Sigmoid colon (tissue), 7 donors: ENCODE measurements around the gene P4HA1. TPM values are rescaled to one million over a fixed set of nuclear protein-coding genes. Genes with fewer than 3 reads are reported as not detected.
"Not testable (repeated sequence)": the region's sequence is repeated elsewhere in the genome, so short reads cannot be mapped to it uniquely, and the experiment has no call there.

Experiments used
- DNase-seq: peaks from one replicate; pipeline ENCODE4 v3.0.0-alpha.2; 2019
- H3K27ac ChIP-seq, 4 donors: fragments of 200-600 bp; sonication (generic); one replicate each; pipeline ENCODE4 v1.5.1; 2016 to 2019; ENCODE audit warnings: mild to moderate bottlenecking in 1 of 4
- H3K27me3 ChIP-seq, 3 donors: fragments of 200-600 bp; sonication (generic); one replicate each; pipeline ENCODE4 v1.5.1; 2019; ENCODE audit warnings: mild to moderate bottlenecking in 1 of 3
- H3K36me3 ChIP-seq, 4 donors: fragments of 200-600 bp; sonication (generic); one replicate each; pipeline ENCODE4 v1.5.1; 2016 to 2019
- H3K4me1 ChIP-seq, 4 donors: fragments of 200-600 bp; sonication (generic); one replicate each; pipeline ENCODE4 v1.5.1; 2017 to 2019
- H3K4me3 ChIP-seq, 4 donors: fragments of 200-600 bp; sonication (generic); one replicate each; pipeline ENCODE4 v1.5.1; 2017 to 2019; ENCODE audit warnings: mild to moderate bottlenecking in 2 of 4, moderate library complexity in 1 of 4
- H3K9me3 ChIP-seq, 4 donors: fragments of 200-600 bp in 3 of 4; sonication (generic) in 3 of 4; one replicate each; pipeline versions ENCODE4 v1.5.1 to v1.6.1; 2013 to 2019
- CTCF ChIP-seq, 4 experiments: fragments of 450-650 bp in 3 of 4; fragments of 200-600 bp in 1 of 4; IDR thresholded peaks; one replicate each; pipeline ENCODE4 v1.5.1; 2016 to 2019; ENCODE audit warnings: antibody characterized with exemption in 4 of 4, mild to moderate bottlenecking in 3 of 4, moderate library complexity in 2 of 4
- EP300 ChIP-seq, 4 donors: sonication (generic); formaldehyde crosslinking; IDR thresholded peaks; one replicate each; pipeline ENCODE4 v1.6.1; 2017; ENCODE audit warnings: antibody characterized with exemption in 4 of 4
- POLR2A ChIP-seq, 2 donors: fragments of 450-650 bp; IDR thresholded peaks; one replicate each; pipeline ENCODE4 v1.6.1; 2016; ENCODE audit warnings: antibody characterized with exemption in 2 of 2, mild to moderate bottlenecking in 2 of 2, moderate library complexity in 2 of 2
- POLR2AphosphoS5 ChIP-seq, 4 donors: sonication (generic); formaldehyde crosslinking; IDR thresholded peaks; one replicate each; pipeline ENCODE4 v1.6.1; 2017; ENCODE audit warnings: antibody characterized with exemption in 4 of 4
- whole genome bisulfite sequencing, 2 donors: extraction: QIAGEN DNeasy Blood & Tissue Kit; methylation state at CpG; one replicate each; pipeline ENCODE4 v1.1.7; 2013; 5-methylcytosine and 5-hydroxymethylcytosine counted together
- intact Hi-C: fragments of 100-400 bp; cut with DNase I; formaldehyde crosslinking; loops from one replicate; pipeline ENCODE4 v1.15.1; 2023
- polyA plus RNA-seq, 3 donors: library from polyadenylated mRNA; stranded (reverse); fragments of 200-250 nt; gene quantifications; one replicate each; pipeline ENCODE4 v1.2.3, GENCODE V29; 2013
- total RNA-seq, 4 donors: library from RNA; depleted of rRNA; stranded (reverse); fragments of >200 nt; gene quantifications; one replicate each; pipeline ENCODE4 v1.1.0, GENCODE V29; 2016
- donor health status: healthy with polysubstance abuse.
- donor health status: Bipolar disorder and iron deficiency.
- donor health status: healthy.

Gene P4HA1
- total and polyA plus RNA-seq, 7 donors: 4.2 to 25.0 (median 15.2) TPM

- Histone ChIP-seq H3K4me3 (no peak overlapping the region), H3K4me1 (no peaks in the 10 kb centered on the region), H3K27ac (no peak overlapping the region), H3K27me3 (no peaks in the 10 kb centered on the region), H3K9me3 (no peaks in the 10 kb centered on the region), H3K36me3 (peaks cover 0 to 27% (median 0%) of the 10 kb centered on the region in 4 donors)
- intact Hi-C loops: no loop called here
- whole genome bisulfite sequencing, 2 donors: 66 to 79% methylated on average over 5 of the region's 5 CpGs
- DNase-seq: no peak
- no peak for TF ChIP-seq EP300 (IDR thresholded peaks at IDR 0.05)
- no peak for TF ChIP-seq POLR2AphosphoS5 (IDR thresholded peaks at IDR 0.05)
- TF ChIP-seq CTCF (IDR thresholded peaks at IDR 0.05): no peak
- no peak for TF ChIP-seq POLR2A (IDR thresholded peaks at IDR 0.05)
Measured at GRCh38 chr10:73117976-73118743, 21.5 kb upstream of the P4HA1 start.

DNA sequence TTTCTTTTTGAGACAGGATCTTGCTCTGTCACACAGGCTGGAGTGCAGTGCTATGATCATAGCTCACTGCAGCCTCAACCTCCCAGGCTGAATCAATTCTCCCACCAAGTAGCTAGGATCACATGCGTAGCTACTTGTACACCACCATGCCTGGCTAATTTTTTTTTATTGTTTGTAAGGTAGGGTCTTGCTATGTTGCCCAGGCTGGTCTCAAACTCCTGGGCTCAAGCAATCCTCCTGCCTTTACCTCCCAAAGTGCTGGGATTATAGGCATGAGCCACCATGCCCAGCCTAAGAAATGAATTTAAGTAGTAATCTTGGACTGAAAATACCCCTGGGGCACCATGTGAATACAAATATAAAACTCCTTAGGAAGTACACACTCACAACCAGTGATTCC is 19.4 kb upstream of the P4HA1 start:
- Histone ChIP-seq H3K27ac (no peak overlapping the region), H3K9me3 (no peaks in the 10 kb centered on the region), H3K4me1 (no peaks in the 10 kb centered on the region), H3K4me3 (no peak overlapping the region), H3K36me3 (peaks cover 0 to 14% (median 0%) of the 10 kb centered on the region in 4 donors), H3K27me3 (no peaks in the 10 kb centered on the region)
- intact Hi-C loops: no loop called here
- no peak for TF ChIP-seq POLR2AphosphoS5 (IDR thresholded peaks at IDR 0.05)
- TF ChIP-seq CTCF (IDR thresholded peaks at IDR 0.05): no peak
- no peak for TF ChIP-seq EP300 (IDR thresholded peaks at IDR 0.05)
- TF ChIP-seq POLR2A (IDR thresholded peaks at IDR 0.05): no peak
- no peak for DNase-seq
- WGBS, 2 donors: 97 to 98% methylated on average over 1 of the region's 1 CpG

- H3K4me1 ChIP-seq: no peaks in the 10 kb centered on the region
- TF ChIP-seq POLR2A (IDR thresholded peaks at IDR 0.05): no peak
- TF ChIP-seq EP300 (IDR thresholded peaks at IDR 0.05): no peak
- TF ChIP-seq CTCF (IDR thresholded peaks at IDR 0.05): no peak
- TF ChIP-seq POLR2AphosphoS5 (IDR thresholded peaks at IDR 0.05): no peak
- intact Hi-C loops: loop anchor here (5.0 kb wide), 1 partner anchor 54 kb away; the partner anchor contains the start of genes ECD and FAM149B1
- H3K27me3 ChIP-seq: no peaks in the 10 kb centered on the region
- DNase-seq: no peak
- 85 to 86% methylated on average over 1 of the region's 1 CpG for WGBS, 2 donors
- no peaks in the 10 kb centered on the region for H3K9me3 ChIP-seq
- H3K27ac ChIP-seq: no peak overlapping the region
- H3K36me3 ChIP-seq: no peaks in the 10 kb centered on the region
- no peak overlapping the region for H3K4me3 ChIP-seq
Measured at GRCh38 chr10:73113551-73113950, 16.9 kb upstream of the P4HA1 start.

- H3K27me3 ChIP-seq, H3K4me3 ChIP-seq, H3K4me1 ChIP-seq, DNase-seq, H3K9me3 ChIP-seq, H3K36me3 ChIP-seq, H3K27ac ChIP-seq: not testable (repeated sequence)
- WGBS, 2 donors: 97 to 98% methylated on average over 13 of the region's 13 CpGs
- intact Hi-C loops: loop anchor here (5.0 kb wide), 1 partner anchor 55 kb away; the partner anchor contains the start of genes ECD and FAM149B1
Measured at GRCh38 chr10:73112032-73112431, 15.4 kb upstream of the P4HA1 start.

GRCh38 chr10:73110345-73110849 is 13.7 kb upstream of the P4HA1 start, which contains the start of gene NUDT13:
TSS of gene NUDT13 (plus strand) at chr10:73110455. CDS start at chr10:73114366, 3,911 bp downstream.
- TF ChIP-seq EP300 (IDR thresholded peaks at IDR 0.05): no peak
- TF ChIP-seq CTCF (IDR thresholded peaks at IDR 0.05): no peak
- peak; percentile 81 to 88 (median 86) for TF ChIP-seq POLR2AphosphoS5 (IDR thresholded peaks at IDR 0.05)
- no peak for TF ChIP-seq POLR2A (IDR thresholded peaks at IDR 0.05)
- DNase-seq: peak; percentile 80
- WGBS, 2 donors: 1 to 4% methylated on average over 5 of the region's 5 CpGs
- no peaks in the 10 kb centered on the region for H3K9me3 ChIP-seq
- peak within 1 kb of the TSS; percentile 79 to 90 (median 82) for H3K27ac ChIP-seq
- intact Hi-C loops: loop anchor here (2.0 to 5.0 kb wide), 2 partner anchors 14 to 57 kb away; partner anchors contain the start of genes ECD, FAM149B1 and P4HA1
- H3K4me3 ChIP-seq: peak within 1 kb of the TSS; percentile 27 to 57 (median 48)
- H3K36me3 ChIP-seq: no peaks in the 10 kb centered on the region
- H3K27me3 ChIP-seq: no peaks in the 10 kb centered on the region
- no peaks in the 10 kb centered on the region for H3K4me1 ChIP-seq

GRCh38 chr10:73109248-73109652 is 12.6 kb upstream of the P4HA1 start:
- H3K4me3 ChIP-seq, DNase-seq, H3K36me3 ChIP-seq, H3K4me1 ChIP-seq, intact Hi-C loops, H3K27me3 ChIP-seq, H3K27ac ChIP-seq, H3K9me3 ChIP-seq: not testable (repeated sequence)
- WGBS, 2 donors: 85 to 98% methylated on average over 4 of the region's 4 CpGs
